DND-41 (cell line): ENCODE data around the gene SMARCAL1.

Experiments
- ATAC-seq: fragments of 200-7000 bp; cut with Tn5 transposase; 3 replicates; pipeline ENCODE4 v1.9.1; 2021; ENCODE audit warnings: low read depth; ENCODE audit not compliant: insufficient read depth
- DNase-seq: peaks from one replicate; pipeline ENCODE4 v3.0.0-alpha.2; 2020
- H2AFZ ChIP-seq: 2 replicates; pipeline ENCODE4 v1.6.0; 2012; ENCODE audit warnings: low read depth, low read length
- H3K27ac ChIP-seq: 2 replicates; pipeline ENCODE4 v1.5.1; 2012; ENCODE audit warnings: low read length, inconsistent platforms
- H3K27me3 ChIP-seq: fragments of 200-600 bp; sonication (generic); 2 replicates; pipeline ENCODE4 v1.6.0; 2012; ENCODE audit warnings: low read length, mild to moderate bottlenecking, inconsistent platforms; ENCODE audit not compliant: insufficient read depth, poor library complexity
- H3K36me3 ChIP-seq: 2 replicates; pipeline ENCODE4 v1.5.1; 2012; ENCODE audit warnings: low read length, inconsistent platforms; ENCODE audit not compliant: insufficient read depth
- H3K4me1 ChIP-seq: 2 replicates; pipeline ENCODE4 v1.5.1; 2012; ENCODE audit warnings: mild to moderate bottlenecking, low read length; ENCODE audit not compliant: insufficient read depth
- H3K4me2 ChIP-seq: 2 replicates; pipeline ENCODE4 v1.6.0; 2012; ENCODE audit warnings: mild to moderate bottlenecking, moderate library complexity, low read length, inconsistent platforms; ENCODE audit not compliant: insufficient read depth
- H3K4me3 ChIP-seq, 2 experiments: fragments of 200-600 bp in 1 of 2; shearing (Covaris generic) in 1 of 2; 2 replicates each; pipeline ENCODE4 v1.5.1; 2012 to 2016; ENCODE audit warnings: inconsistent platforms in 2 of 2, low read length in 2 of 2, mild to moderate bottlenecking in 2 of 2, low read depth in 1 of 2, moderate library complexity in 1 of 2
- H3K79me2 ChIP-seq: 2 replicates; pipeline ENCODE4 v1.6.0; 2012; ENCODE audit warnings: low read length, inconsistent platforms; ENCODE audit not compliant: insufficient read depth
- H3K9ac ChIP-seq: 2 replicates; pipeline ENCODE4 v1.6.0; 2012; ENCODE audit warnings: low read depth, mild to moderate bottlenecking, inconsistent platforms, low read length, moderate library complexity
- H3K9me3 ChIP-seq: 2 replicates; pipeline ENCODE4 v1.5.1; 2012; ENCODE audit warnings: low read length, moderate library complexity, mild to moderate bottlenecking, inconsistent platforms; ENCODE audit not compliant: insufficient read depth, severe bottlenecking
- H4K20me1 ChIP-seq: 2 replicates; pipeline ENCODE4 v1.6.0; 2012; ENCODE audit warnings: low read length; ENCODE audit not compliant: insufficient read depth
- EZH2 ChIP-seq: IDR thresholded peaks from 3 replicates; pipeline ENCODE4 v1.6.1; 2012; ENCODE audit warnings: borderline replicate concordance, low read depth, mild to moderate bottlenecking, moderate library complexity, low read length, inconsistent platforms; ENCODE audit not compliant: severe bottlenecking
- TF ChIP-seq, protein P1 (sequence below): IDR thresholded peaks from 2 replicates; pipeline ENCODE4 v1.5.1; 2012; ENCODE audit warnings: borderline replicate concordance, low read length, moderate library complexity, mild to moderate bottlenecking; ENCODE audit not compliant: poor library complexity, severe bottlenecking; ENCODE audit errors: extremely low read depth

The SMARCAL1 gene

DNA sequence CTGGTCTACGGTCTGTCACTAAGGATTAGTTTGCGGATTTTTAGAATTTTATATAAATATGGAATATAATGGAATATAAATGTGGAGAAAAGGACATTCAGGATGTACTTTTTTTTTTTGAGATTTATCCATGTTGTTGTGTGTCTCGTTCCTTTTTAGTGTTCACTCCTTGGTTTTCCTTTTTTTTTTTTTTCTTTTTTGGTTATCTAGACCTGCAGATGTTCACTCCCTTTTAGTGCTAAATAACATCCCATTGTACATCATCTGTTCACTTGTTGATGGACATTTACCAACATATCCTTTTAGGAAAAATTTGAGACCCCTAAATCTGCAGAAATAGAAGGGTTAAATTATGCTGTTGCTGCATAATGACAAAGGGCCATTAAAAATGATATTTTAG, 60.9 kb downstream of the SMARCAL1 start:
- Histone ChIP-seq H3K9ac (no peak overlapping the region), H3K36me3 (peaks cover 48% of the 10 kb centered on the region), H3K9me3 (no peaks in the 10 kb centered on the region), H4K20me1 (no peaks in the 10 kb centered on the region), H2AFZ (no peak overlapping the region), H3K4me2 (no peak overlapping the region), H3K4me3 (no peak overlapping the region), H3K79me2 (no peaks in the 10 kb centered on the region), H3K27me3 (no peaks in the 10 kb centered on the region), H3K27ac (no peak overlapping the region), H3K4me1 (peaks cover 4% of the 10 kb centered on the region; the same call in 1 of the 2 replicates)
- TF ChIP-seq EZH2, result no peak
- TF ChIP-seq, protein P1, sequence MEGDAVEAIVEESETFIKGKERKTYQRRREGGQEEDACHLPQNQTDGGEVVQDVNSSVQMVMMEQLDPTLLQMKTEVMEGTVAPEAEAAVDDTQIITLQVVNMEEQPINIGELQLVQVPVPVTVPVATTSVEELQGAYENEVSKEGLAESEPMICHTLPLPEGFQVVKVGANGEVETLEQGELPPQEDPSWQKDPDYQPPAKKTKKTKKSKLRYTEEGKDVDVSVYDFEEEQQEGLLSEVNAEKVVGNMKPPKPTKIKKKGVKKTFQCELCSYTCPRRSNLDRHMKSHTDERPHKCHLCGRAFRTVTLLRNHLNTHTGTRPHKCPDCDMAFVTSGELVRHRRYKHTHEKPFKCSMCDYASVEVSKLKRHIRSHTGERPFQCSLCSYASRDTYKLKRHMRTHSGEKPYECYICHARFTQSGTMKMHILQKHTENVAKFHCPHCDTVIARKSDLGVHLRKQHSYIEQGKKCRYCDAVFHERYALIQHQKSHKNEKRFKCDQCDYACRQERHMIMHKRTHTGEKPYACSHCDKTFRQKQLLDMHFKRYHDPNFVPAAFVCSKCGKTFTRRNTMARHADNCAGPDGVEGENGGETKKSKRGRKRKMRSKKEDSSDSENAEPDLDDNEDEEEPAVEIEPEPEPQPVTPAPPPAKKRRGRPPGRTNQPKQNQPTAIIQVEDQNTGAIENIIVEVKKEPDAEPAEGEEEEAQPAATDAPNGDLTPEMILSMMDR, result no peak
- ATAC-seq (no peak), DNase-seq (no peak)

DNA sequence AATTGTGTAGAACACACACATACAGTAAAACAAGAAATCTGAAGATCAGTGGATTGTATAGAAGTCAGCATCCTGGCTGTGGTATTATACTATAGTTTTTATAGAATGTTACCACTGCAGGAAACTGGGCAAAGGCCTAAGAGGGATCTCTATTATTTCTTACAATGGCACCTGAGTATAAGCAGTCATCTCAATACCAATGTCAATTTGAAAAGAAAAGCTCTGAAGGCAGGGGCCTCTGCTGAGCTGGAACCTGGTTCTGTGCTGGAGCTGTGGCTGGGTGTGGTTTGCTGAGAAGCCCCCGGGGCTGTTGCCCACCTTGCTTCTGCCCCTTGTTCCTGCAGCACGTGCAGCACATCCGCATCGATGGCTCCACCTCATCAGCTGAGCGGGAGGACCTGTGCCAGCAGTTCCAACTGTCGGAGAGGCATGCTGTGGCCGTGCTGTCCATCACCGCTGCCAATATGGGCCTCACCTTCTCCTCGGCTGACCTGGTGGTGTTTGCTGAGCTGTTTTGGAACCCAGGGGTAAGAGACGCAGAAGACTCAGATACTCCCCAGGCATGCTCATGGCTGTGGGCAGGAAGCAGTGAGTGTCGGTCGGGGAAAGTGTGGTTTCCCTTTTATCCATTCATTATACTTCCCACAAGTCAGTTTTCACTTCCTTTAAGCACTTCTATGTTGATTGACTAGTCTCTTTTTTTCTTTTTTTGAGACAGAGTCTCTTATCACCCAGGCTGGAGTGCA, 62.8 kb downstream of the SMARCAL1 start:
- H3K4me3 ChIP-seq, result no peak overlapping the region
- H3K27me3 ChIP-seq, result no peaks in the 10 kb centered on the region
- ATAC-seq (peak; percentile 93), DNase-seq (peak; percentile 50)
- no peak overlapping the region for H3K4me2 ChIP-seq
- no peaks in the 10 kb centered on the region for H4K20me1 ChIP-seq
- H3K27ac ChIP-seq, result no peak overlapping the region
- peaks cover 60% of the 10 kb centered on the region for H3K36me3 ChIP-seq
- TF ChIP-seq, protein P1, result no peak
- TF ChIP-seq EZH2, result no peak
- H3K4me1 ChIP-seq, result peaks cover 4% of the 10 kb centered on the region; the same call in 1 of the 2 replicates
- H3K79me2 ChIP-seq, result no peaks in the 10 kb centered on the region
- no peak overlapping the region for H3K9ac ChIP-seq
- no peaks in the 10 kb centered on the region for H3K9me3 ChIP-seq
- no peak overlapping the region for H2AFZ ChIP-seq

DNA sequence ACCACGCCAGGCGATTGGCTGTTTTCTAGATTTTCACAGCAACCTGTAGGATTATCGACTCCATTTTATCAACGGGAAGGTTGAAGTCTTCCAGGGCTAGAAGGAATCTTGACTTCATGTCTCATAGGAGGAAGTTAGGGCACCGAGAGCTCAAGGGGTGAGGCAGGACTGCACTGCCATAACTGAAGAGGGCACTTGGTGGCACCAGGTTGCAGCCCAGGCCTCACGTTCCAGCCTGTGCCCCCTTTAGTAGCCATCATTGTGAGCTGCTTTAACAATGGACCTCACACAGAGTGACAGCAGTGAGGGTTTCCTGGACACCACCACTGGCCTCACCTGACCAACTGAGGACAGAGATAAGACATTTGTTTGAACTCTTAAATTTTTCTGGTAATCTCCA, 63.5 kb downstream of the SMARCAL1 start:
- Histone ChIP-seq H2AFZ (no peak overlapping the region), H3K4me2 (no peak overlapping the region), H3K36me3 (peaks cover 61% of the 10 kb centered on the region), H3K9ac (no peak overlapping the region), H3K4me1 (peaks cover 4% of the 10 kb centered on the region; the same call in 1 of the 2 replicates), H3K79me2 (no peaks in the 10 kb centered on the region), H3K9me3 (no peaks in the 10 kb centered on the region), H3K4me3 (no peak overlapping the region), H3K27ac (no peak overlapping the region), H4K20me1 (no peaks in the 10 kb centered on the region), H3K27me3 (no peaks in the 10 kb centered on the region)
- no peak for TF ChIP-seq EZH2
- TF ChIP-seq, protein P1, result no peak
- DNase-seq (no peak), ATAC-seq (no peak)
